H9 (cell line): ENCODE data around the gene CCDC69. TPM values are rescaled to one million over a fixed set of nuclear protein-coding genes. Genes with fewer than 3 reads are reported as not detected.
A peak's percentile ranks its signal among the peaks of the same experiment; 100 is the strongest.

Source experiments
- DNase-seq: peaks from one replicate; pipeline ENCODE4 v3.0.0-alpha.2; 2017
- H2AFZ ChIP-seq: one replicate; pipeline ENCODE4 v1.6.1; 2013; ENCODE audit warnings: mild to moderate bottlenecking, low read length, control low read depth, moderate library complexity
- H2AK5ac ChIP-seq: 2 replicates; pipeline ENCODE4 v1.6.1; 2013; ENCODE audit warnings: low read length, control low read depth, mixed read lengths; ENCODE audit not compliant: insufficient read length
- H2BK120ac ChIP-seq: one replicate; pipeline ENCODE4 v1.6.1; 2013; ENCODE audit warnings: low read depth, mild to moderate bottlenecking, low read length, control low read depth, inconsistent platforms; ENCODE audit not compliant: poor library complexity, severe bottlenecking
- H2BK12ac ChIP-seq: 2 replicates; pipeline ENCODE4 v1.6.1; 2013; ENCODE audit warnings: low read length, control low read depth, mixed read lengths, low read depth; ENCODE audit not compliant: insufficient read length
- H2BK15ac ChIP-seq: 2 replicates; pipeline ENCODE4 v1.6.1; 2013; ENCODE audit warnings: low read depth, low read length, control low read depth
- H2BK20ac ChIP-seq: one replicate; pipeline ENCODE4 v1.6.1; 2013; ENCODE audit warnings: low read depth, mild to moderate bottlenecking, low read length, control low read depth, inconsistent platforms; ENCODE audit not compliant: poor library complexity, severe bottlenecking
- H2BK5ac ChIP-seq: 2 replicates; pipeline ENCODE4 v1.6.1; 2013; ENCODE audit warnings: low read length, control low read depth, mixed read lengths; ENCODE audit not compliant: insufficient read length
- H3K14ac ChIP-seq: 2 replicates; pipeline ENCODE4 v1.6.1; 2013; ENCODE audit warnings: low read length, control low read depth; ENCODE audit not compliant: insufficient read depth
- H3K18ac ChIP-seq: 2 replicates; pipeline ENCODE4 v1.6.1; 2013; ENCODE audit warnings: low read depth, mild to moderate bottlenecking, mixed read lengths, low read length, control low read depth; ENCODE audit not compliant: insufficient read length
- H3K23ac ChIP-seq: 2 replicates; pipeline ENCODE4 v1.6.1; 2013; ENCODE audit warnings: low read length, control low read depth, mixed read lengths, low read depth; ENCODE audit not compliant: insufficient read length
- H3K23me2 ChIP-seq: 2 replicates; pipeline ENCODE4 v1.6.1; 2013; ENCODE audit warnings: low read depth, mild to moderate bottlenecking, mixed read lengths, low read length, control low read depth; ENCODE audit not compliant: insufficient read length, poor library complexity, severe bottlenecking
- H3K27ac ChIP-seq: 2 replicates; pipeline ENCODE4 v1.5.1; 2013; ENCODE audit warnings: low read length, control low read depth, mixed read lengths, low read depth; ENCODE audit not compliant: insufficient read length
- H3K27me3 ChIP-seq: 2 replicates; pipeline ENCODE4 v1.6.1; 2013; ENCODE audit warnings: low read length, control low read depth, inconsistent platforms; ENCODE audit not compliant: insufficient read depth
- H3K4ac ChIP-seq: 2 replicates; pipeline ENCODE4 v1.6.1; 2013; ENCODE audit warnings: low read depth, mild to moderate bottlenecking, control low read depth, inconsistent platforms, low read length, moderate library complexity
- H3K4me1 ChIP-seq: 2 replicates; pipeline ENCODE4 v1.6.1; 2013; ENCODE audit warnings: low read length, control low read depth, inconsistent platforms; ENCODE audit not compliant: insufficient read depth
- H3K4me2 ChIP-seq: 2 replicates; pipeline ENCODE4 v1.6.1; 2013; ENCODE audit warnings: low read length, control low read depth, mixed read lengths; ENCODE audit not compliant: insufficient read length, insufficient read depth
- H3K56ac ChIP-seq: 2 replicates; pipeline ENCODE4 v1.6.1; 2013; ENCODE audit warnings: low read depth, mild to moderate bottlenecking, mixed read lengths, low read length, control low read depth; ENCODE audit not compliant: insufficient read length
- H3K79me1 ChIP-seq: 2 replicates; pipeline ENCODE4 v1.6.1; 2013; ENCODE audit warnings: low read depth, mild to moderate bottlenecking, moderate library complexity, low read length, control low read depth, inconsistent platforms; ENCODE audit not compliant: insufficient read depth, poor library complexity, severe bottlenecking
- H3K79me2 ChIP-seq: 2 replicates; pipeline ENCODE4 v1.6.1; 2013; ENCODE audit warnings: low read length, control low read depth, inconsistent platforms; ENCODE audit not compliant: insufficient read depth
- H3K9ac ChIP-seq: 2 replicates; pipeline ENCODE4 v1.6.1; 2013; ENCODE audit warnings: low read length, control low read depth, mixed read lengths; ENCODE audit not compliant: insufficient read length; ENCODE audit errors: extremely low read depth
- H3K9me3 ChIP-seq: one replicate; pipeline ENCODE4 v1.6.1; 2013; ENCODE audit warnings: low read depth, low read length, inconsistent platforms; ENCODE audit not compliant: control insufficient read depth
- H3T11ph ChIP-seq: one replicate; pipeline ENCODE4 v1.6.1; 2013; ENCODE audit warnings: mild to moderate bottlenecking, low read length, control low read depth, inconsistent platforms
- H4K20me1 ChIP-seq: one replicate; pipeline ENCODE4 v1.6.1; 2013; ENCODE audit not compliant: control insufficient read depth, insufficient read length, insufficient read depth
- H4K5ac ChIP-seq: 2 replicates; pipeline ENCODE4 v1.6.1; 2013; ENCODE audit warnings: low read depth, mild to moderate bottlenecking, mixed read lengths, low read length, control low read depth; ENCODE audit not compliant: insufficient read length
- H4K8ac ChIP-seq: replicated peaks from 2 replicates; pipeline ENCODE4 v1.6.1; 2013; ENCODE audit warnings: low read length, control low read depth, mixed read lengths, low read depth; ENCODE audit not compliant: insufficient read length
- H4K91ac ChIP-seq: 2 replicates; pipeline ENCODE4 v1.6.1; 2013; ENCODE audit warnings: low read depth, mild to moderate bottlenecking, moderate library complexity, mixed read lengths, low read length, control low read depth; ENCODE audit not compliant: insufficient read length
- H3K27ac Mint-ChIP-seq, 3 experiments: 2 replicates in 2 of 3; 3 replicates in 1 of 3; pipeline ENCODE4 v1.8.0; 2020 to 2021; ENCODE audit warnings: mixed read lengths in 3 of 3, mild to moderate bottlenecking in 1 of 3, moderate library complexity in 1 of 3
- H3K27me3 Mint-ChIP-seq: 2 replicates; pipeline ENCODE4 v1.8.0; 2021; ENCODE audit warnings: low read depth, mild to moderate bottlenecking, moderate library complexity, mixed read lengths
- H3K36me3 Mint-ChIP-seq, 3 experiments: 2 replicates in 2 of 3; 3 replicates in 1 of 3; pipeline ENCODE4 v1.8.0; 2020 to 2021; ENCODE audit warnings: low read depth in 3 of 3, mixed read lengths in 3 of 3; ENCODE audit not compliant: insufficient read depth in 1 of 3
- H3K4me1 Mint-ChIP-seq, 2 experiments: 2 replicates each; pipeline ENCODE4 v1.8.0; 2020; ENCODE audit warnings: mixed read lengths in 2 of 2
- H3K4me3 Mint-ChIP-seq, 2 experiments: 2 replicates in 1 of 2; 3 replicates in 1 of 2; pipeline ENCODE4 v1.8.0; 2020 to 2021; ENCODE audit warnings: mild to moderate bottlenecking in 2 of 2, mixed read lengths in 2 of 2, moderate library complexity in 1 of 2
- H3K9me3 Mint-ChIP-seq, 2 experiments: 2 replicates in 1 of 2; 3 replicates in 1 of 2; pipeline ENCODE4 v1.8.0; 2020; ENCODE audit warnings: mild to moderate bottlenecking in 2 of 2, mixed read lengths in 2 of 2, moderate library complexity in 1 of 2
- WGBS: extraction: QIAGEN DNeasy Blood & Tissue Kit; methylation state at CpG from one replicate; pipeline ENCODE4 v1.1.7; 2013; ENCODE audit warnings: missing lambda C conversion rate, low lambda C conversion rate, mixed read lengths; ENCODE audit not compliant: insufficient read length; ENCODE audit errors: extremely low coverage; 5-methylcytosine and 5-hydroxymethylcytosine counted together
- total RNA-seq: library from RNA; stranded (reverse); gene quantifications from 2 replicates; pipeline ENCODE4 v1.2.1, GENCODE V29; 2021
- TF ChIP-seq, protein P1 (sequence below): fragments of 200-600 bp; sonication (generic); conservative IDR thresholded peaks from 3 replicates; pipeline ENCODE4 v1.8.0; 2021; ENCODE audit warnings: antibody characterized with exemption, mild to moderate bottlenecking

Gene CCDC69
- total RNA-seq, 1 experiment from 2014 or later: 5.3 TPM

GRCh38 chr5:151141535-151141934 lies 82.4 kb downstream of the CCDC69 start:
- Histone ChIP-seq H3K4me1 (peaks cover 5% of the 10 kb centered on the region; the same call in 1 of the 2 replicates), H2BK15ac (no peak overlapping the region), H2AK5ac (no peak overlapping the region), H2BK120ac (no peak overlapping the region), H2BK20ac (no peak overlapping the region), H3K14ac (no peak overlapping the region), H3K27ac (no peak overlapping the region), H4K8ac (no peak overlapping the region), H3K79me2 (no peaks in the 10 kb centered on the region), H3K79me1 (peaks cover 3% of the 10 kb centered on the region), H3K23ac (no peak overlapping the region), H3K4ac (no peak overlapping the region), H4K20me1 (no peaks in the 10 kb centered on the region), H3K18ac (no peak overlapping the region), H2AFZ (no peak overlapping the region), H4K5ac (no peak overlapping the region), H3K9ac (no peak overlapping the region), H3K9me3 (no peaks in the 10 kb centered on the region), H3K27me3 (no peaks in the 10 kb centered on the region), H2BK5ac (no peak overlapping the region), H2BK12ac (no peak overlapping the region), H3T11ph (no peak overlapping the region), H3K56ac (no peak overlapping the region), H3K23me2 (no peaks in the 10 kb centered on the region), H4K91ac (no peak overlapping the region), H3K4me2 (no peak overlapping the region)
- DNase-seq: peak; percentile 70
- peaks cover 17 to 20% of the 10 kb centered on the region in 2 experiments for H3K4me1 Mint-ChIP-seq
- H3K9me3 Mint-ChIP-seq: no peaks in the 10 kb centered on the region; a peak in 1 of 5 replicates
- WGBS: no CpG with 5 or more reads among the region's 15 CpGs
- TF ChIP-seq, protein P1, sequence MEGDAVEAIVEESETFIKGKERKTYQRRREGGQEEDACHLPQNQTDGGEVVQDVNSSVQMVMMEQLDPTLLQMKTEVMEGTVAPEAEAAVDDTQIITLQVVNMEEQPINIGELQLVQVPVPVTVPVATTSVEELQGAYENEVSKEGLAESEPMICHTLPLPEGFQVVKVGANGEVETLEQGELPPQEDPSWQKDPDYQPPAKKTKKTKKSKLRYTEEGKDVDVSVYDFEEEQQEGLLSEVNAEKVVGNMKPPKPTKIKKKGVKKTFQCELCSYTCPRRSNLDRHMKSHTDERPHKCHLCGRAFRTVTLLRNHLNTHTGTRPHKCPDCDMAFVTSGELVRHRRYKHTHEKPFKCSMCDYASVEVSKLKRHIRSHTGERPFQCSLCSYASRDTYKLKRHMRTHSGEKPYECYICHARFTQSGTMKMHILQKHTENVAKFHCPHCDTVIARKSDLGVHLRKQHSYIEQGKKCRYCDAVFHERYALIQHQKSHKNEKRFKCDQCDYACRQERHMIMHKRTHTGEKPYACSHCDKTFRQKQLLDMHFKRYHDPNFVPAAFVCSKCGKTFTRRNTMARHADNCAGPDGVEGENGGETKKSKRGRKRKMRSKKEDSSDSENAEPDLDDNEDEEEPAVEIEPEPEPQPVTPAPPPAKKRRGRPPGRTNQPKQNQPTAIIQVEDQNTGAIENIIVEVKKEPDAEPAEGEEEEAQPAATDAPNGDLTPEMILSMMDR: no peak
- H3K4me3 Mint-ChIP-seq: peak overlapping the region in 1 of 2 experiments; percentile 27; a peak in 2 of 5 replicates
- peaks cover 6 to 34% (median 25%) of the 10 kb centered on the region in 3 experiments; a peak in 6 of 7 replicates for H3K36me3 Mint-ChIP-seq
- peak overlapping the region; percentile 58 to 70 (median 63); a peak in 5 of 7 replicates for H3K27ac Mint-ChIP-seq
- H3K27me3 Mint-ChIP-seq: no peaks in the 10 kb centered on the region
